Purkinje cell (primary cell): ENCODE measurements around the gene ERMP1. TPM values are rescaled to one million over a fixed set of nuclear protein-coding genes. Genes with fewer than 3 reads are reported as not detected.

Experiments used
- polyA plus RNA-seq: library from polyadenylated mRNA; unstranded; fragments of >200 nt; fragmentation: Nextera tagmentation; gene quantifications from 2 replicates; pipeline ENCODE4 v1.2.1, GENCODE V29; 2014

The ERMP1 gene
- polyA plus RNA-seq = 42.4 and 47.6 TPM in 2 replicates

GRCh38 chr9:5832538-5833529 is at the start of gene ERMP1:
Gene ERMP1, minus strand, starts transcription at chr9:5833117. Its CDS starts 90 bp downstream, at chr9:5833027.

Other genes with a start within 250 kb of the ERMP1 start
- 1.7 and 5.5 TPM in 2 replicates for gene RIC1, start 204.0 kb downstream of the ERMP1 start, polyA plus RNA-seq
- gene MLANA, start 57.8 kb upstream of the ERMP1 start, polyA plus RNA-seq = 0.93 TPM in 1 of 2 replicates, not detected in the other
- gene RANBP6, start 182.5 kb upstream of the ERMP1 start, polyA plus RNA-seq = 47.3 and 61.7 TPM in 2 replicates